Parathyroid adenoma (tissue), 2 donors: ENCODE measurements around the gene KDM7A.

ENCODE experiments used
- H2AFZ ChIP-seq: fragments of 300-600 bp; sonication (generic); one replicate; pipeline ENCODE4 v1.7.0; 2017; ENCODE audit warnings: antibody characterized with exemption, mild to moderate bottlenecking
- H3K27ac ChIP-seq: fragments of 300-600 bp; sonication (generic); one replicate; pipeline ENCODE4 v1.7.0; 2017
- H3K27me3 ChIP-seq: fragments of 300-600 bp; sonication (generic); one replicate; pipeline ENCODE4 v1.7.0; 2017; ENCODE audit warnings: low read length; ENCODE audit not compliant: control insufficient read depth, insufficient read depth
- H3K36me3 ChIP-seq: fragments of 300-600 bp; sonication (generic); one replicate; pipeline ENCODE4 v1.7.0; 2017; ENCODE audit warnings: low read length; ENCODE audit not compliant: control insufficient read depth, insufficient read depth
- H3K4me1 ChIP-seq: fragments of 300-600 bp; sonication (generic); one replicate; pipeline ENCODE4 v1.7.0; 2017; ENCODE audit warnings: control low read depth
- H3K4me2 ChIP-seq: fragments of 300-600 bp; sonication (generic); one replicate; pipeline ENCODE4 v1.7.0; 2017; ENCODE audit warnings: low read length
- H3K4me3 ChIP-seq: fragments of 300-600 bp; sonication (generic); one replicate; pipeline ENCODE4 v1.7.0; 2017; ENCODE audit warnings: low read depth, low read length
- H3K79me2 ChIP-seq: fragments of 300-600 bp; sonication (generic); one replicate; pipeline ENCODE4 v1.7.0; 2017; ENCODE audit warnings: control low read depth
- H3K9ac ChIP-seq: fragments of 300-600 bp; sonication (generic); one replicate; pipeline ENCODE4 v1.7.0; 2017; ENCODE audit warnings: mild to moderate bottlenecking
- H3K9me3 ChIP-seq: fragments of 300-600 bp; sonication (generic); one replicate; pipeline ENCODE4 v1.7.0; 2017; ENCODE audit warnings: low read length; ENCODE audit not compliant: control insufficient read depth
- CTCF ChIP-seq: fragments of 300-600 bp; sonication (generic); IDR thresholded peaks from one replicate; pipeline ENCODE4 v1.7.0; 2017; ENCODE audit warnings: antibody characterized with exemption, mild to moderate bottlenecking
- donor health status: primary hyperparathyroidism.

The KDM7A gene

DNA sequence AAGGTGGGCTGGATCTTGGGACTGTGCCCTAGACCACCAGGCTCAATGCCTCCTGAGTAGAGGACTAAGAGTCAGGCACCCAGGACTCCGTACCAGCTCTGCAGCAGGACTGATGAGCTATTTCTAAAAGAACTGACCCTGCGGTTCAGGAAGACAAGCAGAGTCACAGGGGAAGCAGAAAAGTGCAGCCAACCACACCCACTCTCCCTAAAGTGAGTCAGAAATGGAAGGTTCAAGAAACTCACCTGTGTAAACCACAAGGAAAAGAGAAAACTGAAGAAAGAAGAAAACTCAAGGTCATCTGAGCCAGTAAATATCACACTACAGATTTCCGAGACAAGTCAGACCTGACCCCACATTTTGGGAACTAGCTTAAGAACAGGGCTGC, 116.5 kb downstream of the KDM7A start:
- no peak for TF ChIP-seq CTCF
- peak overlapping the region; percentile 65 for H3K27ac ChIP-seq
- no peak overlapping the region for H2AFZ ChIP-seq
- H3K9me3 ChIP-seq, result no peaks in the 10 kb centered on the region
- H3K36me3 ChIP-seq, result no peaks in the 10 kb centered on the region
- H3K79me2 ChIP-seq, result no peaks in the 10 kb centered on the region
- no peaks in the 10 kb centered on the region for H3K27me3 ChIP-seq
- no peak overlapping the region for H3K4me3 ChIP-seq
- no peak overlapping the region for H3K9ac ChIP-seq
- H3K4me1 ChIP-seq, result peaks cover 17% of the 10 kb centered on the region
- peak overlapping the region; percentile 29 for H3K4me2 ChIP-seq

GRCh38 chr7:140059273-140060242, 117.2 kb downstream of the KDM7A start:
- no peaks in the 10 kb centered on the region for H3K27me3 ChIP-seq
- H3K4me2 ChIP-seq, result peak overlapping the region; percentile 29
- H3K36me3 ChIP-seq, result no peaks in the 10 kb centered on the region
- H3K9ac ChIP-seq, result no peak overlapping the region
- H3K79me2 ChIP-seq, result no peaks in the 10 kb centered on the region
- H3K27ac ChIP-seq, result peak overlapping the region; percentile 65
- H3K9me3 ChIP-seq, result no peaks in the 10 kb centered on the region
- peaks cover 17% of the 10 kb centered on the region for H3K4me1 ChIP-seq
- H3K4me3 ChIP-seq, result peak overlapping the region; percentile 28
- TF ChIP-seq CTCF, result no peak
- H2AFZ ChIP-seq, result peak overlapping the region; percentile 34

GRCh38 chr7:140058517-140058916, 118.3 kb downstream of the KDM7A start:
- Histone ChIP-seq H3K27ac (no peak overlapping the region), H3K4me2 (no peak overlapping the region), H3K4me3 (no peak overlapping the region), H3K4me1 (peaks cover 17% of the 10 kb centered on the region), H3K9ac (no peak overlapping the region), H3K36me3 (no peaks in the 10 kb centered on the region), H3K79me2 (no peaks in the 10 kb centered on the region), H3K27me3 (no peaks in the 10 kb centered on the region), H2AFZ (no peak overlapping the region), H3K9me3 (no peaks in the 10 kb centered on the region)
- no peak for TF ChIP-seq CTCF

GRCh38 chr7:140057143-140057535, 119.6 kb downstream of the KDM7A start:
- no peak overlapping the region for H3K4me2 ChIP-seq
- H3K79me2 ChIP-seq, result no peaks in the 10 kb centered on the region

More at GRCh38 chr7:140057143-140057535, 119.6 kb downstream of the KDM7A start:
- Histone ChIP-seq H3K4me3 (no peak overlapping the region), H3K36me3 (no peaks in the 10 kb centered on the region), H3K9ac (no peak overlapping the region), H3K9me3 (no peaks in the 10 kb centered on the region), H3K4me1 (peaks cover 17% of the 10 kb centered on the region), H3K27ac (no peak overlapping the region), H3K27me3 (no peaks in the 10 kb centered on the region), H2AFZ (no peak overlapping the region)
- TF ChIP-seq CTCF, result no peak
